ENCODE results near the gene CYTH4.

Gene CYTH4

GRCh38 chr22:37270928-37271650 lies 11.2 kb upstream of the CYTH4 start:
- peak; percentile 58 for DNase-seq (ENCODE audit: low read depth)

- peak; percentile 91 for DNase-seq (ENCODE audit: low read depth)
Measured at GRCh38 chr22:37273126-37273845, 9.0 kb upstream of the CYTH4 start.

GRCh38 chr22:37273846-37274225 lies 8.5 kb upstream of the CYTH4 start:
- DNase-seq (ENCODE audit: low read depth): no peak

DNA sequence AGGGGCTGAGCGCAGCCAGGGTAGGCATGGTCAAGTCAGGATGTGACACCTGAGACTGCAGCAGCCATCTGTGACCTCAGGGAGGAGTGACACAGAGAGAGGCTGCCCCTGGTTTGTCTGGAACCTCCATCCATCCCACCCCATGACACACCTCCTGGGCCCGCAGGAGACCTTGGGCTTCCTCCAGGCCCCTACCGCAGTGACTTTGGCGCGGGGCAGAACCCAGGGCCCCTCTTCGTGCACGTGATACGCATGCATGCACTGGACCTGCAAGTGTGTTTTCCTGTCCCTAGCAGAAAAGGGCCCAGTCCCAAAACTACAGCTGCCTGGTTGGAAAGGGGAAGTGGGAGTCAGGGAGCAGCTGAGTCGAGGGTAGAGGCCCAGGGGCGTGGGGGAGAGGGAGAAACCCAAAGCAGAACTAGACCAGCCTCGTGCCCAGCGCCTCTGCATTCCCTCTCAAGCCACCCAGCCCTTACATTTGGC lies 7.9 kb upstream of the CYTH4 start:
- DNase-seq (ENCODE audit: low read depth): no peak

DNA sequence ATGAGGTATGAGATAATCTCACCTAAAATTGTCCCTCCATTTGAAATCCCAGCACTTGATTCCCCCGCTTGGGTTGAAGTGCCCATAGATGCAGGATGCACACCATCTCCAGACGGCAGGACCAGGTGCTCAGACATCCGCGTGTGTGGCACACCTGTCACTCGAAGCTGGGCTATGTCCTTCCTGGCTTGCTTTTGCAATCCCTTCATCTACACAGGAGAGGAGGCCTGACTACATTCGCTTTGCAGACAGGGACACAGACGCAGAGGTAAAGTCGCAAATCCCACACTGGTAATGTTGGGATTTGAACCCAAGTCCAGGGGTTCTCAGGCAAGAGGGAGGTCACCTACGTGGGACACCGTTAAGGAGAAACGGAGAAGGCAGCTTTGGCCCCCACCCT lies 7.2 kb upstream of the CYTH4 start:
- DNase-seq (ENCODE audit: low read depth): no peak

DNA sequence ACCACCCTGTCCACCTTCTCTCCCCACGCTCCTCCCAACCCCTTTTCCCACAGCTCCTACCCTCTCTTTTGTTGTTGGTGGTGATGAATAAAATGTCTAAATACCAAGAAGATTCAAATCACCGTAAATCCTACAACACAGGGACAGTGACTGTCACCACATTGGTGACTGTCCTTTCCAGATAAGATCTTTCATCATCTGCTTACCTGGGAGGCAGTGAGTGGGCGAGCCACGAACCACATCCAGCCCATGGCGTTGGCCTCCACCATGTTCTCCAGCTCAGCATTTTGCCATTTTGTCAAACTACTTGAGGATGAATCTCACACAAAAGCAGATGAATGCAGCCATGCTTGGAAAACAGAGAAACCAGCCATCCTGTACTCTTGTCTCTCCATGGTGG lies 6.7 kb upstream of the CYTH4 start:
- no peak for DNase-seq (ENCODE audit: low read depth)

- DNase-seq (ENCODE audit: low read depth): no peak
Measured at GRCh38 chr22:37276776-37277175, 5.5 kb upstream of the CYTH4 start.

GRCh38 chr22:37277384-37277783 lies 4.9 kb upstream of the CYTH4 start:
- DNase-seq (ENCODE audit: low read depth): no peak

GRCh38 chr22:37278261-37278660 lies 4.0 kb upstream of the CYTH4 start:
- DNase-seq (ENCODE audit: low read depth): peak; percentile 52

GRCh38 chr22:37279331-37280181 lies 2.8 kb upstream of the CYTH4 start:
- DNase-seq (ENCODE audit: low read depth): peak; percentile 28

DNA sequence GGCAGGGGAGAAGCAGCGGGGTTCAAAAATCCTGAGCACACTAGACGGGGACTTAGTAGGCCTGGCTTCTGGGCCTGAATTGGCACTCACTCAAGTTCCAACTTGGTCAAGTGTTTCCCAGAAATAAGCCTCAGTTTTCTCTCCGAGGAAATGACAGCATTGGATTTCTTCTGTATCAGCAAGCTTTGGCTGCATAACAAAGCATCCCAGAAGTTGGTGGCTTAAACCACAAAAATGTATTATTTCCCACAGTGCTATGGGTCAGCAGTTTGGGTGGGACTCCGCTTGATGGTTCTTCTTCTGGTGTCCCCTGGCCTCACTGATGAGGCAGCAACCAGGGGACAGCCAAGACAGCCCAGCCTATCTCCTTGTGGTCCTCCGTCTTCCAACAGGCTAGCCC lies 1.6 kb upstream of the CYTH4 start:
- DNase-seq (ENCODE audit: low read depth): no peak

GRCh38 chr22:37281195-37281594 lies 1.1 kb upstream of the CYTH4 start:
- no peak for DNase-seq (ENCODE audit: low read depth)

- no peak for DNase-seq (ENCODE audit: low read depth)
Measured at GRCh38 chr22:37281646-37282384, 493 bp upstream of the CYTH4 start.

DNA sequence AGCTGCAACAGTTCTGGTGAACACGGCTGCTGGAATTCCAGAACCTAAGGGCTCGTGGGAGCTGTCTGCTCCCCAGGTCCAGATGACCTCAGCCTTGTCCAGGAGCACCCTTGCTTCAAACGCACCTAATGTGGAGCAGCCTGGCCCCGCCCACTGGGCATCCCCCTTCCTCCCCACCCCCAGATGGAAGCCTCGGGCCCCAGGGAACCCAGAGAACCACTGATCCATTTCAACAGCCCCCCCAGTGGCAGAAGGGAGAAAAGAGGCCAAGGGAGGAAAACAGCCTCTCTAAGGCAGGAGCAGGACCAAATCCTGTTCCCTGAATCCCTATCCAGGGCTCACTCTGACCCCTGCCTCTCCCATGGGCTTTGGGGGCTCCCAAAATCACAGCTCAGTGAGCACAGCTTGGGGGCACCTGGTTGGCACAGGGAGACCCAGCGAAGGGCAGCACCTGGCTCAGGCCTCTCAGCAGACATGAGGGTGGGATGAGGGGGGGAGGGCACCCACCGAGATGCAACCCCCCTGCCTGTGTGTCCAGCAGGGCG lies 1.2 kb downstream of the CYTH4 start:
- peak; percentile 13 for DNase-seq (ENCODE audit: low read depth)

GRCh38 chr22:37284126-37284804 lies 2.0 kb downstream of the CYTH4 start:
- no peak for DNase-seq (ENCODE audit: low read depth)

DNA sequence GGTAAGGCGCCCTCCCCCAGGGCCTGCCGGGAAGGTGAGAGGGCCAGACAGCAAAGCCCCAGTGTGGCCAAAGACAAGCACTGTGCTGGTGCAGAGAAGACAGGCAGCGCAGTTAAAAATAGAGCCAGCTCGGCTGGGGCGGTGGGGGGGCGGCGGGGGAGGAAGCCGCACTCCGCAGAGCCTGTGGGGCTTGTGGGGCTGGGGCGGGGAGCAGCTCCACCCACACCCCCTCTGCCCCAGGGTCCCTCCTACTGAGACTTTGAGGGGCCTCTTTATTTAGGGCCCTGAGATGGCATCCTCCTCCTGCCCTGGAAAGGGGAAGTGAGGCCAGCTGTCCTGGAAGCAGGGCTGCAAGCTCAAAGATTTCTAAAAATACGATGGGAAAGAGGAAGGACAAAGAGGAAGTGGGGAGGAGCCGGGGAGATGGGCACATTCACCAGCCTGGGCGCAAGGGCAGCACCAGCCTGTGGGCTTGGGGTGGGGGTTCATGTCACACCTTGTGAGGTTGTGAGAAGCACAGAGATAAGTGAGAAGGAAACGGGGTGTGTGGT lies 2.6 kb downstream of the CYTH4 start:
- no peak for DNase-seq (ENCODE audit: low read depth)

GRCh38 chr22:37285937-37286336 lies 3.6 kb downstream of the CYTH4 start:
- DNase-seq (ENCODE audit: low read depth): no peak

DNA sequence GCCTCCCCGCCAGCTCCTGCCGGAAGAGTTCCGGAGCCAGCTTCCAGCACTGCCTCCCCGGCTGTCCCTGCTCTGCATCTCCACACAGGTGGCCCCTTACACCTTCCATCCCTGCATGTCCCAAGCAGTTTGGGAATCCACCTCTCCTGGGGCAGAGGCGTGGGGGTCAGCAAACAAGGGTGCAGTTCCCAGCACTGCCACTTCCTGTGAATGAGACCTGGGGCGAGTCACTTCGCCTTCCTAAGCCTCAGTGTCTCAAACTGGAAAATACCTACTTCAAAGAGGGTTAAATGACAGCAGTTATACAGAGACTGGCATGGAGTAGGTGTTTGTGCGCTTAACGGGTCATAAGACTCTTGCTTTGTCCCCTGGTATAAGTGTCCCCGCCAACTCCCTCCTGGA lies 5.2 kb downstream of the CYTH4 start:
- no peak for DNase-seq (ENCODE audit: low read depth)

DNA sequence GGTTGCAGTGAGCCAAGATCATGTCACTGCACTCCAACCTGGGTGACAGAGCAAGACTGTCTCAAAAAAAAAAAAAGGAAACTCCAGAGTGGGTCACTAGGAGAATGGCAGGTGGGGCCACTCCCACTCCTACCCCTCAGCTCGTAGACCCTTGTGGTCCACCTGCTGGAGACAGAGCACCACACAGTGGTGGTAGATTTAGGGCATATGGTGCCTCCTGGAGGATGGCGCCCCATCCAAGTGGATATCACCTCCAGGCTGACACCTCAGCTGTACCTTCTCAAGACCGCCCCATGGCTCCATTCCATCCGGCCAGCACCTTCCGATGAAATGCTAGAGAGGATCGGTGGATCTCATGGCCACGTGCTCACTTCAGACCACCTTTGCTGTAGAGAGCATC lies 6.2 kb downstream of the CYTH4 start:
- DNase-seq (ENCODE audit: low read depth): no peak

DNA sequence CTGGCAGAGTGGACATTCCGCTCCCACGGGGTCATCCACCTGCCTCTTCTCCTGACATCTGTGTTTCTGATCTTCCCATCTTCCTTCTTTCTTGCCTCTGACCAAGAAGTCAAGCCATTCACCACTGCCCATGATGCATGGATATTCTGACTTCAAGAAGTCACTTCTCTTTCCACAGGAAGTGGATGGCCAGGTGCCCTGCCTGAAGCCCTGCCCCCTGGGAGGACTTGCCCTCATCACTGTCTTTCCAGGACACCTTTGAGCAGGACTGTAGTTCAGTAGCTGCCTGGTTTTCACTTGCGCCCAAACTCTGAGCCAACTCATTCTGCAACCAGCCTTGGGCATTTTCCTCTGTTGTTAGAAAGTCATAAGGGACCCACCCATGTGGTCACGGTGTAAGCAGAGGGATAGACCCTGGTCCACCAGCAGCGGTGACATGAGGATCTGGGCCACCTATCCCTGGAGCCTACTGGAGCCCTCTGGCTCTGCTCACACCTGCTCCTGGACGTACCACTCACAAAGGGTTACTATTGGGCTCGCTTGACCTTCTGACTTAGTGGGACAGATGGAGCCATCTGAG lies 6.9 kb downstream of the CYTH4 start:
- DNase-seq (ENCODE audit: low read depth): no peak

All from EH (cell line).